Measurements from ENCODE around the gene KDM4F. TPM values are rescaled to one million over a fixed set of nuclear protein-coding genes. Genes with fewer than 3 reads are reported as not detected.

KDM4F gene
- total and polyA plus RNA-seq, 4 donors: not detected

GRCh38 chr11:95045812-95046211 lies 3.4 kb upstream of the KDM4F start:
- H3K4me3 ChIP-seq (ENCODE audit: low read depth in 1 of 3, low read length in 3 of 3): no peak overlapping the region
- H3K36me3 ChIP-seq (ENCODE audit: control insufficient read depth in 4 of 4, insufficient read depth in 3 of 4, low read depth in 1 of 4, low read length in 3 of 4): no peaks in the 10 kb centered on the region
- H3K9me3 ChIP-seq (ENCODE audit: control insufficient read depth in 4 of 4, low read length in 3 of 4): no peaks in the 10 kb centered on the region
- no peak overlapping the region for H3K9ac ChIP-seq (ENCODE audit: low read depth in 1 of 2, low read length in 2 of 2)
- H3K27ac ChIP-seq (ENCODE audit: low read depth in 1 of 2, low read length in 2 of 2): no peak overlapping the region
- H3K4me1 ChIP-seq (ENCODE audit: control insufficient read depth in 4 of 4, insufficient read depth in 4 of 4, low read length in 3 of 4): no peaks in the 10 kb centered on the region
- TF ChIP-seq RAD21 (IDR thresholded peaks at IDR 0.05) (no peak), CTCF (IDR thresholded peaks at IDR 0.05; ENCODE audit: low read depth, low read length, missing input control) (no peak), TAF1 (conservative IDR thresholded peaks at IDR 0.05) (no peak), GABPA (IDR thresholded peaks at IDR 0.05 in 1 of 2, conservative IDR thresholded peaks at IDR 0.05 in 1 of 2) (no peak), YY1 (IDR thresholded peaks at IDR 0.05) (no peak)
- DNase-seq (ENCODE audit: low spot score): no peak
- H3K27me3 ChIP-seq (ENCODE audit: control insufficient read depth in 4 of 4, insufficient read depth in 4 of 4, low read length in 3 of 4): peaks cover 0 to 13% (median 0%) of the 10 kb centered on the region in 4 donors

- Histone ChIP-seq H3K27me3 (ENCODE audit: control insufficient read depth in 4 of 4, insufficient read depth in 4 of 4, low read length in 3 of 4) (peaks cover 0 to 1% (median 0%) of the 10 kb centered on the region in 4 donors), H3K9ac (ENCODE audit: low read depth in 1 of 2, low read length in 2 of 2) (no peak overlapping the region), H3K27ac (ENCODE audit: low read depth in 1 of 2, low read length in 2 of 2) (no peak overlapping the region), H3K4me3 (ENCODE audit: low read depth in 1 of 3, low read length in 3 of 3) (no peak overlapping the region), H3K4me1 (ENCODE audit: control insufficient read depth in 4 of 4, insufficient read depth in 4 of 4, low read length in 3 of 4) (no peaks in the 10 kb centered on the region), H3K36me3 (ENCODE audit: control insufficient read depth in 4 of 4, insufficient read depth in 3 of 4, low read depth in 1 of 4, low read length in 3 of 4) (no peaks in the 10 kb centered on the region), H3K9me3 (ENCODE audit: control insufficient read depth in 4 of 4, low read length in 3 of 4) (no peaks in the 10 kb centered on the region)
- WGBS: 90% methylated on average over 22 of the region's 22 CpGs
- DNase-seq (ENCODE audit: low spot score): no peak
- TF ChIP-seq RAD21 (IDR thresholded peaks at IDR 0.05) (no peak), SP1 (IDR thresholded peaks at IDR 0.05) (no peak), EGR1 (IDR thresholded peaks at IDR 0.05; ENCODE audit: low read depth in 2 of 2) (no peak), FOXA2 (IDR thresholded peaks at IDR 0.05) (no peak), NR2F2 (IDR thresholded peaks at IDR 0.05) (no peak), JUND (IDR thresholded peaks at IDR 0.05) (no peak), HNF4G (IDR thresholded peaks at IDR 0.05) (no peak), GABPA (IDR thresholded peaks at IDR 0.05 in 1 of 2, conservative IDR thresholded peaks at IDR 0.05 in 1 of 2) (no peak), TAF1 (conservative IDR thresholded peaks at IDR 0.05) (no peak)
Observed at GRCh38 chr11:95050595-95051202, 1.5 kb downstream of the KDM4F start.

- Histone ChIP-seq H3K9me3 (ENCODE audit: control insufficient read depth in 4 of 4, low read length in 3 of 4) (no peaks in the 10 kb centered on the region), H3K4me1 (ENCODE audit: control insufficient read depth in 4 of 4, insufficient read depth in 4 of 4, low read length in 3 of 4) (no peaks in the 10 kb centered on the region), H3K27me3 (ENCODE audit: control insufficient read depth in 4 of 4, insufficient read depth in 4 of 4, low read length in 3 of 4) (no peaks in the 10 kb centered on the region), H3K36me3 (ENCODE audit: control insufficient read depth in 4 of 4, insufficient read depth in 3 of 4, low read depth in 1 of 4, low read length in 3 of 4) (no peaks in the 10 kb centered on the region), H3K27ac (ENCODE audit: low read depth in 1 of 2, low read length in 2 of 2) (no peak overlapping the region), H3K9ac (ENCODE audit: low read depth in 1 of 2, low read length in 2 of 2) (no peak overlapping the region), H3K4me3 (ENCODE audit: low read depth in 1 of 3, low read length in 3 of 3) (no peak overlapping the region)
- 54% methylated on average over 2 of the region's 2 CpGs for WGBS
- no peak for DNase-seq (ENCODE audit: low spot score)
- TF ChIP-seq HNF4A (conservative IDR thresholded peaks at IDR 0.05): peak in 1 of 2 donors; percentile 9
- no peak for TF ChIP-seq ATF3 (IDR thresholded peaks at IDR 0.05)
Observed at GRCh38 chr11:95054356-95054755, 5.1 kb downstream of the KDM4F start.
